Sigmoid colon (tissue), 7 donors: ENCODE measurements around the gene CKAP5. TPM values are rescaled to one million over a fixed set of nuclear protein-coding genes. Genes with fewer than 3 reads are reported as not detected.

Source experiments
- DNase-seq: peaks from one replicate; pipeline ENCODE4 v3.0.0-alpha.2; 2019
- H3K27ac ChIP-seq, 4 donors: fragments of 200-600 bp; sonication (generic); one replicate each; pipeline ENCODE4 v1.5.1; 2016 to 2019; ENCODE audit warnings: mild to moderate bottlenecking in 1 of 4
- H3K27me3 ChIP-seq, 3 donors: fragments of 200-600 bp; sonication (generic); one replicate each; pipeline ENCODE4 v1.5.1; 2019; ENCODE audit warnings: mild to moderate bottlenecking in 1 of 3
- H3K36me3 ChIP-seq, 4 donors: fragments of 200-600 bp; sonication (generic); one replicate each; pipeline ENCODE4 v1.5.1; 2016 to 2019
- H3K4me1 ChIP-seq, 4 donors: fragments of 200-600 bp; sonication (generic); one replicate each; pipeline ENCODE4 v1.5.1; 2017 to 2019
- H3K4me3 ChIP-seq, 4 donors: fragments of 200-600 bp; sonication (generic); one replicate each; pipeline ENCODE4 v1.5.1; 2017 to 2019; ENCODE audit warnings: mild to moderate bottlenecking in 2 of 4, moderate library complexity in 1 of 4
- H3K9me3 ChIP-seq, 4 donors: fragments of 200-600 bp in 3 of 4; sonication (generic) in 3 of 4; one replicate each; pipeline versions ENCODE4 v1.5.1 to v1.6.1; 2013 to 2019
- CTCF ChIP-seq, 4 experiments: fragments of 450-650 bp in 3 of 4; fragments of 200-600 bp in 1 of 4; IDR thresholded peaks; one replicate each; pipeline ENCODE4 v1.5.1; 2016 to 2019; ENCODE audit warnings: antibody characterized with exemption in 4 of 4, mild to moderate bottlenecking in 3 of 4, moderate library complexity in 2 of 4
- EP300 ChIP-seq, 4 donors: sonication (generic); formaldehyde crosslinking; IDR thresholded peaks; one replicate each; pipeline ENCODE4 v1.6.1; 2017; ENCODE audit warnings: antibody characterized with exemption in 4 of 4
- POLR2A ChIP-seq, 2 donors: fragments of 450-650 bp; IDR thresholded peaks; one replicate each; pipeline ENCODE4 v1.6.1; 2016; ENCODE audit warnings: antibody characterized with exemption in 2 of 2, mild to moderate bottlenecking in 2 of 2, moderate library complexity in 2 of 2
- POLR2AphosphoS5 ChIP-seq, 4 donors: sonication (generic); formaldehyde crosslinking; IDR thresholded peaks; one replicate each; pipeline ENCODE4 v1.6.1; 2017; ENCODE audit warnings: antibody characterized with exemption in 4 of 4
- WGBS, 2 donors: extraction: QIAGEN DNeasy Blood & Tissue Kit; methylation state at CpG; one replicate each; pipeline ENCODE4 v1.1.7; 2013; 5-methylcytosine and 5-hydroxymethylcytosine counted together
- intact Hi-C: fragments of 100-400 bp; cut with DNase I; formaldehyde crosslinking; loops from one replicate; pipeline ENCODE4 v1.15.1; 2023
- polyA plus RNA-seq, 3 donors: library from polyadenylated mRNA; stranded (reverse); fragments of 200-250 nt; gene quantifications; one replicate each; pipeline ENCODE4 v1.2.3, GENCODE V29; 2013
- total RNA-seq, 4 donors: library from RNA; depleted of rRNA; stranded (reverse); fragments of >200 nt; gene quantifications; one replicate each; pipeline ENCODE4 v1.1.0, GENCODE V29; 2016
- donor health status: healthy with polysubstance abuse.
- donor health status: Bipolar disorder and iron deficiency.
- donor health status: healthy.

The CKAP5 gene
- total and polyA plus RNA-seq, 7 donors, result 6.6 to 38.8 (median 27.3) TPM

- H3K4me1 ChIP-seq, result no peaks in the 10 kb centered on the region
- peaks cover 14 to 80% (median 54%) of the 10 kb centered on the region in 4 donors for H3K36me3 ChIP-seq
- DNase-seq, result no peak
- intact Hi-C loops, result no loop called here
- H3K27me3 ChIP-seq, result no peaks in the 10 kb centered on the region
- H3K4me3 ChIP-seq, result no peak overlapping the region
- TF ChIP-seq CTCF (IDR thresholded peaks at IDR 0.05) (no peak), POLR2AphosphoS5 (IDR thresholded peaks at IDR 0.05) (no peak), POLR2A (IDR thresholded peaks at IDR 0.05) (no peak), EP300 (IDR thresholded peaks at IDR 0.05) (no peak)
- H3K9me3 ChIP-seq, result no peaks in the 10 kb centered on the region
- no peak overlapping the region for H3K27ac ChIP-seq
- WGBS, 2 donors, result 85 to 86% methylated on average over 10 of the region's 10 CpGs
Observed at GRCh38 chr11:46743693-46744339, 102.3 kb downstream of the CKAP5 start.

- H3K9me3 ChIP-seq, result no peaks in the 10 kb centered on the region
- H3K27me3 ChIP-seq, result no peaks in the 10 kb centered on the region
- no peak overlapping the region for H3K27ac ChIP-seq
- H3K4me1 ChIP-seq, result no peaks in the 10 kb centered on the region
- WGBS, 2 donors, result 93 to 94% methylated on average over 2 of the region's 2 CpGs
- DNase-seq, result no peak
- intact Hi-C loops, result no loop called here
- no peak overlapping the region for H3K4me3 ChIP-seq
- no peak for TF ChIP-seq EP300 (IDR thresholded peaks at IDR 0.05)
- TF ChIP-seq CTCF (IDR thresholded peaks at IDR 0.05), result no peak
- TF ChIP-seq POLR2AphosphoS5 (IDR thresholded peaks at IDR 0.05), result no peak
- no peak for TF ChIP-seq POLR2A (IDR thresholded peaks at IDR 0.05)
- peaks cover 12 to 73% (median 49%) of the 10 kb centered on the region in 4 donors for H3K36me3 ChIP-seq
Observed at GRCh38 chr11:46743043-46743442, 103.0 kb downstream of the CKAP5 start.

- WGBS, 2 donors, result 76 to 82% methylated on average over 12 of the region's 12 CpGs
- DNase-seq, result no peak
- Histone ChIP-seq H3K27me3 (no peaks in the 10 kb centered on the region), H3K4me1 (no peaks in the 10 kb centered on the region), H3K27ac (no peak overlapping the region), H3K36me3 (peaks cover 0 to 61% (median 37%) of the 10 kb centered on the region in 4 donors), H3K4me3 (no peak overlapping the region), H3K9me3 (no peaks in the 10 kb centered on the region)
- intact Hi-C loops, result no loop called here
- TF ChIP-seq CTCF (IDR thresholded peaks at IDR 0.05) (no peak), POLR2AphosphoS5 (IDR thresholded peaks at IDR 0.05) (no peak), POLR2A (IDR thresholded peaks at IDR 0.05) (no peak), EP300 (IDR thresholded peaks at IDR 0.05) (no peak)
Observed at GRCh38 chr11:46741600-46742484, 104.2 kb downstream of the CKAP5 start.

GRCh38 chr11:46738887-46739286 is 107.2 kb downstream of the CKAP5 start:
- Histone ChIP-seq H3K27me3 (no peaks in the 10 kb centered on the region), H3K9me3 (no peaks in the 10 kb centered on the region), H3K27ac (no peak overlapping the region), H3K4me3 (no peak overlapping the region), H3K36me3 (peaks cover 0 to 31% (median 18%) of the 10 kb centered on the region in 4 donors), H3K4me1 (no peaks in the 10 kb centered on the region)
- intact Hi-C loops, result no loop called here
- no peak for TF ChIP-seq CTCF (IDR thresholded peaks at IDR 0.05)
- no peak for TF ChIP-seq POLR2A (IDR thresholded peaks at IDR 0.05)
- TF ChIP-seq EP300 (IDR thresholded peaks at IDR 0.05), result no peak
- no peak for TF ChIP-seq POLR2AphosphoS5 (IDR thresholded peaks at IDR 0.05)
- 37 to 69% methylated on average over 6 of the region's 6 CpGs for WGBS, 2 donors
- no peak for DNase-seq
